Astrocyte (in vitro differentiated cells and primary cell): ENCODE measurements around the gene NET1. TPM values are rescaled to one million over a fixed set of nuclear protein-coding genes. Genes with fewer than 3 reads are reported as not detected.

Source experiments
- DNase-seq: peaks from one replicate; pipeline ENCODE4 v3.0.0-alpha.2; 2010; ENCODE audit warnings: low read depth
- FAIRE-seq: peaks from 2 replicates; lab custom pipeline; 2011; peaks lifted over from hg19 to GRCh38; lab: Jason Lieb, UNC
- H2AFZ ChIP-seq: 2 replicates; pipeline ENCODE4 v1.6.0; 2012; ENCODE audit warnings: low read depth, low read length, inconsistent platforms
- H3K27ac ChIP-seq: 2 replicates; pipeline ENCODE4 v1.5.1; 2011; ENCODE audit warnings: low read depth, low read length, inconsistent platforms
- H3K27me3 ChIP-seq: 2 replicates; pipeline ENCODE4 v1.6.0; 2011; ENCODE audit warnings: low read length, inconsistent platforms; ENCODE audit not compliant: insufficient read depth
- H3K36me3 ChIP-seq: 2 replicates; pipeline ENCODE4 v1.5.1; 2011; ENCODE audit warnings: low read length, inconsistent platforms; ENCODE audit not compliant: insufficient read depth
- H3K4me1 ChIP-seq: 2 replicates; pipeline ENCODE4 v1.5.1; 2011; ENCODE audit warnings: low read length, inconsistent platforms; ENCODE audit not compliant: insufficient read depth
- H3K4me2 ChIP-seq: 2 replicates; pipeline ENCODE4 v1.6.0; 2012; ENCODE audit warnings: low read length, inconsistent platforms
- H3K4me3 ChIP-seq: 2 replicates; pipeline ENCODE4 v1.5.1; 2011; ENCODE audit warnings: low read depth, mild to moderate bottlenecking, low read length, inconsistent platforms; ENCODE audit not compliant: insufficient read depth
- H3K79me2 ChIP-seq: 2 replicates; pipeline ENCODE4 v1.6.0; 2012; ENCODE audit warnings: mild to moderate bottlenecking, low read length, inconsistent platforms; ENCODE audit not compliant: insufficient read depth
- H3K9ac ChIP-seq: 2 replicates; pipeline ENCODE4 v1.6.0; 2012; ENCODE audit warnings: mild to moderate bottlenecking, low read length, inconsistent platforms
- H3K9me3 ChIP-seq: 2 replicates; pipeline ENCODE4 v1.5.1; 2012; ENCODE audit warnings: low read depth, mild to moderate bottlenecking, low read length, inconsistent platforms; ENCODE audit not compliant: insufficient read depth
- H4K20me1 ChIP-seq: 2 replicates; pipeline ENCODE4 v1.6.0; 2012; ENCODE audit warnings: low read length, inconsistent platforms; ENCODE audit not compliant: insufficient read depth
- H3K27ac Mint-ChIP-seq: one replicate; pipeline ENCODE4 v1.8.0; 2021; ENCODE audit warnings: mild to moderate bottlenecking, mixed read lengths; ENCODE audit not compliant: unreplicated experiment
- H3K27me3 Mint-ChIP-seq: one replicate; pipeline ENCODE4 v1.8.0; 2021; ENCODE audit warnings: low read depth, mixed read lengths; ENCODE audit not compliant: unreplicated experiment
- H3K36me3 Mint-ChIP-seq: one replicate; pipeline ENCODE4 v1.8.0; 2021; ENCODE audit warnings: low read depth, mixed read lengths; ENCODE audit not compliant: unreplicated experiment
- H3K4me1 Mint-ChIP-seq: one replicate; pipeline ENCODE4 v1.8.0; 2021; ENCODE audit warnings: low read depth, mixed read lengths; ENCODE audit not compliant: unreplicated experiment
- H3K4me3 Mint-ChIP-seq: one replicate; pipeline ENCODE4 v1.8.0; 2021; ENCODE audit warnings: mild to moderate bottlenecking, moderate library complexity, mixed read lengths; ENCODE audit not compliant: unreplicated experiment
- H3K9me3 Mint-ChIP-seq: one replicate; pipeline ENCODE4 v1.8.0; 2021; ENCODE audit warnings: mild to moderate bottlenecking, mixed read lengths; ENCODE audit not compliant: unreplicated experiment
- EZH2 ChIP-seq: IDR thresholded peaks from 2 replicates; pipeline ENCODE4 v1.6.1; 2012; ENCODE audit warnings: mild to moderate bottlenecking, low read length, inconsistent platforms; ENCODE audit not compliant: insufficient read depth
- total RNA-seq: library from RNA; stranded (reverse); gene quantifications from 2 replicates; pipeline ENCODE4 v1.2.1, GENCODE V29; 2021
- TF ChIP-seq, protein P1 (sequence below): IDR thresholded peaks from 2 replicates; pipeline ENCODE4 v1.5.1; 2011; ENCODE audit warnings: low read depth, mild to moderate bottlenecking, inconsistent platforms, low read length, moderate library complexity; ENCODE audit not compliant: insufficient read depth

Gene NET1
- total RNA-seq, 1 donor from 2014 or later = 43.5 TPM

DNA sequence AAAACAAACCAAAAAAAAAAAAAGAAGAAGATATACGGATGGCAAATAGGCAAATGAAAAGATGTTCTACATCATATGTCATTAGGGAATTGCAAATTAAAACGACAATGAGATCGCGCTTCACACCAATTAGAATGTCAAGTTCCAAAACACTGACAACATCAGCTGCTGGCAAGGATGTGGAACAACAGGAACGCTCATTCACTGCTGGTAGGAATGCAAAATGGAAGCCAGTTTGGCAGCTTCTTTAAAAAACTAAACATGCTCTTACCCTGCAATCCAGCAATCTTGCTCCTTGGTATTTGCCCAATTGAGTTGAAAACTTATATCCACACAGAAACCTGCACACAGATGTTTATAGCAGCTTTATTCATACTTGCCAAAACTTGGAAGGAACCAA lies 52.2 kb downstream of the NET1 start:
- Histone ChIP-seq H3K9ac (no peak overlapping the region), H3K4me1 (peaks cover 8% of the 10 kb centered on the region), H3K27me3 (no peaks in the 10 kb centered on the region), H3K4me2 (no peak overlapping the region), H3K9me3 (peaks cover 3% of the 10 kb centered on the region), H3K27ac (no peak overlapping the region), H3K79me2 (no peaks in the 10 kb centered on the region), H2AFZ (no peak overlapping the region), H4K20me1 (no peaks in the 10 kb centered on the region), H3K4me3 (no peak overlapping the region), H3K36me3 (peaks cover 10% of the 10 kb centered on the region)
- Mint-ChIP-seq H3K27me3 (peaks cover 3% of the 10 kb centered on the region), H3K27ac (no peak overlapping the region), H3K4me3 (no peak overlapping the region), H3K36me3 (peaks cover 9% of the 10 kb centered on the region), H3K9me3 (peaks cover 2% of the 10 kb centered on the region), H3K4me1 (peaks cover 33% of the 10 kb centered on the region)
- FAIRE-seq (peak; percentile 39), DNase-seq (no peak)
- no peak for TF ChIP-seq EZH2
- TF ChIP-seq, protein P1, sequence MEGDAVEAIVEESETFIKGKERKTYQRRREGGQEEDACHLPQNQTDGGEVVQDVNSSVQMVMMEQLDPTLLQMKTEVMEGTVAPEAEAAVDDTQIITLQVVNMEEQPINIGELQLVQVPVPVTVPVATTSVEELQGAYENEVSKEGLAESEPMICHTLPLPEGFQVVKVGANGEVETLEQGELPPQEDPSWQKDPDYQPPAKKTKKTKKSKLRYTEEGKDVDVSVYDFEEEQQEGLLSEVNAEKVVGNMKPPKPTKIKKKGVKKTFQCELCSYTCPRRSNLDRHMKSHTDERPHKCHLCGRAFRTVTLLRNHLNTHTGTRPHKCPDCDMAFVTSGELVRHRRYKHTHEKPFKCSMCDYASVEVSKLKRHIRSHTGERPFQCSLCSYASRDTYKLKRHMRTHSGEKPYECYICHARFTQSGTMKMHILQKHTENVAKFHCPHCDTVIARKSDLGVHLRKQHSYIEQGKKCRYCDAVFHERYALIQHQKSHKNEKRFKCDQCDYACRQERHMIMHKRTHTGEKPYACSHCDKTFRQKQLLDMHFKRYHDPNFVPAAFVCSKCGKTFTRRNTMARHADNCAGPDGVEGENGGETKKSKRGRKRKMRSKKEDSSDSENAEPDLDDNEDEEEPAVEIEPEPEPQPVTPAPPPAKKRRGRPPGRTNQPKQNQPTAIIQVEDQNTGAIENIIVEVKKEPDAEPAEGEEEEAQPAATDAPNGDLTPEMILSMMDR = no peak

DNA sequence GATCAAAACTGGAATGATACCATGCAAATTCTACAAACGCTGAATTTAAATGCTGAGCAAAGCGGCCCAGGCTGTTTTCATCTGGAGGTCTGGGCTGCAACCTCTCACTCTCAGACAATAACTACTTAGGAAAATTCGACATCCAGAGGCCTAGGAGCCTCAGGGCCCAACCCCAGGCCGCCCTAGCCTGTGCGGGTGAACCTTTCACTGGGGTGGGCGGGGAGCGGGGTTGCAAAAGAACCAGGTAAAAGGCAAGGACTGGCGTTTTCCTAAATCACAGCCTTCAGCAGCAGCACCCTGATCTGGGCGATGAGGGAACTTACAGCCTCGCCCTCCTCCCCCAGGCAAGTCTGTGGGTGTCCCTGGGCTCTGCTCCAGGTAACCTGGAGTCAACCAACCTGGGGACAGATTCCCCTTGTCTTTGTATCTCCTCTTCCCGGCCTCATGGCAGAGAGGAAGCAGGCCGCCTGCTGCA lies 53.7 kb downstream of the NET1 start:
- peaks cover 8% of the 10 kb centered on the region for H3K4me1 ChIP-seq
- H3K27ac ChIP-seq = no peak overlapping the region
- peaks cover 3% of the 10 kb centered on the region for H3K9me3 ChIP-seq
- H4K20me1 ChIP-seq = no peaks in the 10 kb centered on the region
- H3K27me3 Mint-ChIP-seq = peaks cover 5% of the 10 kb centered on the region
- no peaks in the 10 kb centered on the region for H3K79me2 ChIP-seq
- H3K27me3 ChIP-seq = no peaks in the 10 kb centered on the region
- H3K9ac ChIP-seq = no peak overlapping the region
- H3K36me3 ChIP-seq = no peaks in the 10 kb centered on the region
- H3K27ac Mint-ChIP-seq = peak overlapping the region; percentile 42
- H3K4me2 ChIP-seq = peak overlapping the region; percentile 47
- H2AFZ ChIP-seq = peak overlapping the region; percentile 20
- H3K9me3 Mint-ChIP-seq = peaks cover 2% of the 10 kb centered on the region
- TF ChIP-seq EZH2 = no peak
- TF ChIP-seq, protein P1 = no peak
- peaks cover 4% of the 10 kb centered on the region for H3K36me3 Mint-ChIP-seq
- no peak overlapping the region for H3K4me3 ChIP-seq
- H3K4me1 Mint-ChIP-seq = peaks cover 33% of the 10 kb centered on the region
- H3K4me3 Mint-ChIP-seq = peak overlapping the region; percentile 17
- DNase-seq = no peak
- no peak for FAIRE-seq

DNA sequence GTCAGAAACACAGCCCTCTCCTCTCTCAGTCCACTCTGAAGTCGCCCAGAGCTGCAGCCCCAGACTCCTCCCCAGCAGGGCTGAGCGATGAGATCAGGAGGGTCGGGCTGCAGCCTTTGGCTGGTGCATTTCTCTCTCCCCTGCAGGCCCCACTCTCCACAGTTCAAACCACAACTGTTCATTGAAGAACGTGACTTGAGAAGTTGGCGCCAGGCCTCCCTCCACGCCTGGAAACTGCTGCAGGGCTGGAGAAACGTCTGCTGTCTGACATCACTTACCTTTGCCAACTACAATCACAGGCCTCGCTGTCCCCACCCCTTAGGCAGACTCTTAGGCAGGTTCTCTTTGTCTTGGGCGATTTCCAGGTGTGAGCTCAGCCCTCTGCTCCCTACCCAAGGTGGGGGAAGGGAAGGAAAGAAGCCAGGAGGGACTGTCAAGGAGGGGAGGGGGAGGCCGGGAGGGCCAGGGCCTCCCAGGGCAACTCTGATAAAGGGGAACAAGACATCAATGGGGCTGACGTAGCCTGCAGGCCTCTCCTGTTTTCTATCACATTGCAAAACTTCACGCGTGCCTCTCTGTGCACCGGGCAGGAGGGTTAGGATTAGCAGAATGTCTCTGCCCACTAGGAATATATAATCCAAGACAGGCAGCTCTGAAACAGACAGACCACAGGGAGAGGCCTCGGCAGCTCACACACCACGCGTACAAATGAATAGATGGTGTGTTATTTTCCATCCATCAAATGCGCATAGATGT lies 54.3 kb downstream of the NET1 start:
- DNase-seq (peak; percentile 84), FAIRE-seq (no peak)
- Histone ChIP-seq H2AFZ (peak overlapping the region; percentile 20), H3K79me2 (no peaks in the 10 kb centered on the region), H3K9ac (no peak overlapping the region), H4K20me1 (no peaks in the 10 kb centered on the region), H3K36me3 (no peaks in the 10 kb centered on the region), H3K9me3 (peaks cover 3% of the 10 kb centered on the region), H3K27ac (no peak overlapping the region), H3K4me2 (peak overlapping the region; percentile 47), H3K27me3 (no peaks in the 10 kb centered on the region), H3K4me1 (peaks cover 8% of the 10 kb centered on the region), H3K4me3 (no peak overlapping the region)
- Mint-ChIP-seq H3K36me3 (peaks cover 7% of the 10 kb centered on the region), H3K9me3 (peaks cover 2% of the 10 kb centered on the region), H3K4me1 (peaks cover 28% of the 10 kb centered on the region), H3K27me3 (peaks cover 8% of the 10 kb centered on the region), H3K27ac (peak overlapping the region; percentile 42), H3K4me3 (peak overlapping the region; percentile 17)
- no peak for TF ChIP-seq EZH2
- TF ChIP-seq, protein P1 = no peak
